DMS79 (cell line): Measurements from ENCODE around the gene IPPK.

Experiments used
- DNase-seq: peaks from one replicate; lab custom pipeline; 2025; lab: John Stamatoyannopoulos, UW

IPPK gene

DNA sequence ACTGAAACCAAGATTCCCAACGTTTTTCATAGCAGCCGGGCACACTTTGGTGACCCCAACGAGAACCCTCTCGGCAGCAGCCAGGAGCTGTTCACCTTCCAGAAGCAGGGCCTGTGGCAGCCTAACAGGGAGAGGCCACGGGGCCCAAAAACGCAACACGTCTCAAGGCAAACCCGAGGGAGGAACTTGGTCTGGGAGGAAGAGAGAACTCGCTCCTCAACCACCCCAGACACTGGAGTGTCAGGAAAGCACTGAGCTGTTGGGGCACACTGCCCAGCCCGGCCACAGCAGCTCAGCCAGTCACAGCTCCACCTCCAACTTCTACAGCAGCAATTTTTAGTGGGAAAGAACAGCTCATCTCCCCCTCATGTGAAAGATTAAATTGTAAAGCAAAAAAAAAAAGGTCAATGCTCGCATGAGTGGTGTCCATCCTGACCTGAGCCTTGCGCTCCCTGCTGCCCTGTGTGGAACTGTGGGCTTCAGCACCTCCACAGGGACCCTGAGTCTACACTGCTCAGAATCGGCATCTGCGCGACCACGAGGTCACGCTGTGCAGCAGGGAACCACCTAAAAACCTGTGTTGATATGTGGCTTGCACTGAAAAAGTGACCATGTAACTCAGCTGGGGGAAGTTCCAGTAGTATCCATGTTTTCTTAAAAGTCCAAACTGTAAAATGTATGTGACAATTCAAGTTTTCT is 55.0 kb downstream of the IPPK start:
- DNase-seq: no peak

- no peak for DNase-seq
Observed at GRCh38 chr9:92614123-92614510, 55.8 kb downstream of the IPPK start.

- no peak for DNase-seq
Observed at GRCh38 chr9:92613268-92614122, 56.4 kb downstream of the IPPK start.

DNA sequence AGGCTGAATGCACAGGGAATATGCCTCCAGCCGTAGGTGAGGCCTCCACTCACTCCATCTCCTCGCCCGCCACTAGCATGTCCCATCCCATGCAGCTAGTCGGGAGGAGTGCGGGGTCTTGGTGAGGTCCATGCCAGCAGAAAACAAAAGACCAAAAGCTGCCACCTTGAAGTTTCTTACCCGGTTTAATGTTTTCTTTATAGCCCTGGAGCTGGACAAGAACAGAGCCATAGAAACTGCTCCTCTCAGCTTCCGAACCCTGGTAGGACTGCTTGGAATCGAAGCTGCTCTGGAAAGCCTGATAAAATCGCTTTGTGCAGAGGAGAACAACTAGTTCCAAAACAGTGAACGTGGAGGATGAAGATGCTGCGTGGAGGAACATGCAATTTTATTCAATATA is 57.1 kb downstream of the IPPK start:
- DNase-seq: no peak

DNA sequence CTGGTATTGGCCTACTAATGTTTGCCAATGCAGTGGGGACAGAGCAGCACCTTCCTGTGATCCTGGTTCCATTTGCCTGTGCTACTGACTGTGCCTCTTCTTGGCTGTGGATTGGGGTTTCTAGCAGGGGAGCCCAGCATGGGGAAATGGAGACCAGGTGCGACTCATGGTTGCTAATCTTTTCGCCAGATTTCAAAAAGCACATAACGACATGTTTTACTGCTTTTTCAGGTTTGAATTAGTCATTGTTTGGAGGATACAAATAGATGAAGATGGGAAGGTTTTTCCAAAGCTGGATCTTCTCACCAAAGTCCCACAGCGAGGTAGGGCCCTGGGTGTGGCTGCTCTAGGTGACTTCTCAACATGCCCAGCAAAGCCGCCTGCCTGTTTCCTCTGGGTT is 57.6 kb downstream of the IPPK start:
- DNase-seq: no peak

GRCh38 chr9:92611621-92612285 is 58.2 kb downstream of the IPPK start:
- DNase-seq: peak; percentile 45

DNA sequence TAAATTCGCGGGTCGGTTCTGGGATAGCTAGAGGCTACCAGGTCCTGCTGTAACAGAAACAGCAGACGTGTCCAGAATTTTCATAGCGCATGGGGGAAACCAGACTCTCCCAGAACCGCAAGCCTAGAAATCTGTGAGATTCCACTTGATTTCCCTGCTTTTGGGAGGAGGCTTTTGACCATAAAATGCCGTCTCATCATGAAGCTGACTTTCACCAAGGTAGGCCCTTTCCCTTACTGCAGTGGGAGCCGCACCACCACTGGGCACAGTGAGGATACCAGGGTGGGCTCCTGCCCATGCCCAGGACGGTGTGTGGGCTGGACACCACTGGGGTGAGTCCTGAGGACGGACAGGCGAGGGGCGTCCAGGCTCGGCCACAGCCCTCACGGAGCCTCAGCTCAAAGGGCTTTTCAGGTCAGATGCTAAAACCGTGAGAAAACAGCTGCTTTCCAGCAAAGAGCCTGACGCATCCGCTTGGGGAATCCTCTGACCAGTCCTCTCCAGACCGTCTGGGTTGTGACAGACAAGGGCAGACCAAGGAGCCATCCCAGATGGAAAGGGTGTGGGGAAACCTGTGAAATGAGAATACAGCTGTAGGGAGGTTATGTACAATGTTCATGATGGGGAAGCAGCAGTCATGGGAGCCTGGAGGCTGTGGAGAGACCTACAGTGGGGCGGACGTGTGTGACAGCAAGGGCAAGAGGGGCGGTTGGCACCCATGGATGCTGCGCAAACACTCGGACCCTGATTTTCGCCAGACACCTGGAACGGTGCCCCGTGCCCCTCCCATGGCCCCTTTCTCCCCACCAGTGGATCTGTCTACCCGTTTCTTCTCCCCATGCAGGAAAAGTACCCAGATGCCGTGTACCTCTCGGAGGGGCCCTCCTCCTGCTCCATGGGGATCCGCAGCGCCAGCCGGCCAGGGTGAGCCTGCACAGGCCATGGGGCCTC is 59.2 kb downstream of the IPPK start:
- no peak for DNase-seq

GRCh38 chr9:92608909-92609445 is 61.0 kb downstream of the IPPK start:
- peak; percentile 52 for DNase-seq

DNA sequence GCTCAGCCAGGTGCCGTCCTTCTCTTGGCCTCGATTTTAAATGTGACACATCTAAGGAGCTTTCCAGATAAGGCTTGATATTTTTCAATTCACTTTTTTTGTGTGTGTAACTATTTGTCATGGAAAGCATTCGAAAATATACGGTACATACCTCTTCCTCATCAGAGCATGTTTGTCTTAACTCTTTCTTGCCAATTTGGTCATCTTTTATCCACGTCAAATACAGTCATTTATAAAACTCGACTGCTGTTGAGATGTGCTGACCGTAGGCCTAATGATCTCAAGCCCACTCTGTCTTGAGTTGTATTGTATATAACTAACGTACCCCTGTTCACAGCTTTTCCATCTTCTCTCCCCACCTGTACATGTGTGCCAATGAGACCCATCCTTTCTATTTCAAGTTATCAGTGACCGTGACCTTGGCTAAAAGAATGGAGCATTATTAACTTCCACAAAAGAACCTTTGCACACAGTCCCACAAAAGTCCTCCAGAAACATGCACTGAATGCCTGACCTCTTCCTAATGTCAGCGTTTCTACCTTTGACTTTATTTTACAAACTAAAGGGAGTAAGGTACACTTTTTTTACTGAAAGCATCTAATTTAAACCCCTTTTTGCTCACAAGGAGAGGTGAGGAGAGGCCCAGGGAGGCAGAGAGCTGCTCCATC is 61.6 kb downstream of the IPPK start:
- no peak for DNase-seq

- DNase-seq: peak; percentile 52
Observed at GRCh38 chr9:92607773-92608172, 62.2 kb downstream of the IPPK start.

GRCh38 chr9:92607088-92607487 is 62.8 kb downstream of the IPPK start:
- no peak for DNase-seq

- DNase-seq: no peak
Observed at GRCh38 chr9:92605224-92605623, 64.7 kb downstream of the IPPK start.

DNA sequence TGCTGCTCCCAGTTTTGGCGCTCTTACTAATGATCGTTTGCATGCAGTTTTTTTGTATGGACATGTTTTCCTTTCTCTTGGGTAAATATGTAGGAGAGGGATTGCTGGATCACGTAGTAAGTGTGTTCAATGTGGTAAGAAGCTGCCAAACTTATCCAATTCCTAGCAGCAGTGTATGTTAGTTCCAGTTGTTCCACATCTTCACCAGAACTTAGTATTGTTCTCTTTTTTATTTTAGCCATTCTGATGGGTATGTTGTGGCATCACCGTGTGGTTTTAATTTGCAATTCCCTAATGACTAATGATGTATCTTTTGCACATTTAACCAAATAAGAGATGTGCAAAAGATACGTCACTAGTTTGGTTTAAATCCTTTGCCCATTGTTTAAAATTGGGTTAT is 65.9 kb downstream of the IPPK start:
- no peak for DNase-seq

DNA sequence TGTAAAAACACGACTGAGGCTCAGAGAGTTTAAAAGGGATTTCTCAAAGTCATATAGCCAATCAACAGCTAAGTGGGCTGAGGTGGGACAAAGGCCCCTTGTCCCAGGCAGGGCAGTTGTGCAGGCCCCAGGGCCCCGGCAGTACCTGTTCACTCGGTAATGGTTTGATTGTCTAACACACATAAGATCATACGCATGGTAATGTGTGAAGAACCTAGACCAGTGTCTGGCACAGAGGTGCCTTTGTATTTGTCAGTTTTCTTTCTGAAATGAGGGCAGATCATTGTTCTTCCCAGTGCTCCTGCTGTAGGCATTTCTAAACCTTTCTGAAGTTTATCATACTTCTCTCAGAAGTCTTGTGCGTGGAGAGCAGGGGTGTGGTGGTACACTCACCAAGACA is 66.8 kb downstream of the IPPK start:
- no peak for DNase-seq

DNA sequence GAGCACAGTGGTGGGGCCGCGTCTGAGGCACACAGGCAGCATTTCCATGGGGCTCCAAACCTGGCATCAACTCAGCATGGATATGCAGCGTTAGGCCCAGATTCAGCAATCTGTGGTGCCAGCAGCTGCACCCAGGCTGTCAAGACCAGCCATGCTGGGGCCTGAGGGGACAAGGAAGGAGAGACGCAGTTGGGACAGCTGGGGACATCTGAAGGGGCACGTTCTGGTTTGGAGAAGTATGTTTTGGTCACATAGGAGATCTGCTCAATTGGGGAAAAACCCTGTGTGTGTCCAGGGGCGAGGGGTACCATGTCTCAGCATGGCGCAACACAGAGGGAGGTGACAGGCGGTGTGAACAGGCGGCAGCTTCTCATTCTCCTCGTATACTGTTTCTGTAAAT is 67.5 kb downstream of the IPPK start:
- DNase-seq: no peak

DNA sequence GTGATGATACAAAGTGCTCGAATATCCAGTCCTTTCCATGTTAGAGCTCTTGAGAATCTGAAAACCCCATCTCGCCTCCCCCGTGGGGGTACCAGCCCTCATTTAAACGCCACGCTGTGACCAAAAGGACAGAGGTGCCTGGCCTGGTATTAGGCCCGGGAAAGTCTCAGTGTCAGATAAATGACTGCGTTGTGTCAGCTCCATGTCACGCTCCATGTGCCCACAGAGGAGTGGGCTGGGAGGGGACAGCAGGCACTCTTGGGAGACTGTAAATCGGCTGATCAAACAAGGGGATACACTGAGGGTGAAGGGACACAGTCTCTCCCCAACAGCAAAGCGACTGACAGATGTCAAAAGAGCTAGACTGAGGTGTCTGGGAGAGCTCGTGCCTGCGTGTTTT is 68.5 kb downstream of the IPPK start:
- DNase-seq: no peak

- DNase-seq: no peak
Observed at GRCh38 chr9:92600462-92601261, 69.3 kb downstream of the IPPK start.

DNA sequence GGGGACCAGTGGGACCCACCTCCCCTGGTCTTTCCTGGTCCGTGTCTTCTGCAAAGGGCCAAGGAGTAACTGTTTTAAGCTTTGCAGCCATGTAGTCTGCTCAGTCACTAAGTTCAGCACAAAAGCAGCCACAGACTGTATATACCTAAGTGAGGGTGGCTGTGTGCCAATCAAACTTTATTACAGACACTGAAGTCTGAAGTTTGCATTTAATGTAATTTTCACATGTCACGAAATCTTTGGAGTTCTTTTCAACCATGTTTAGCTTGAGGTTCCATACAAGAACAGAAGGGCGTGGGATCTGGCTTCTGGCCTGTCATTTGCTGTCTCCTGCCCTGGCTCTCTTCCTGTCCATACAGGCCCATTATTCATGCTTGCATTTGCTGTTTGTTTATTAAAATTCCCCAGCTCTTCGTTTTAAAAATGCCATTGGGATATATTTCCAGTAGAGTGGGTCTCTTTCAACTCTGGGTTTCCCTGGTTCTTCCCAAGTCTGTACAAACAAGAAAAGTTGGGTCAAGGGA is 69.9 kb downstream of the IPPK start:
- DNase-seq: no peak

DNA sequence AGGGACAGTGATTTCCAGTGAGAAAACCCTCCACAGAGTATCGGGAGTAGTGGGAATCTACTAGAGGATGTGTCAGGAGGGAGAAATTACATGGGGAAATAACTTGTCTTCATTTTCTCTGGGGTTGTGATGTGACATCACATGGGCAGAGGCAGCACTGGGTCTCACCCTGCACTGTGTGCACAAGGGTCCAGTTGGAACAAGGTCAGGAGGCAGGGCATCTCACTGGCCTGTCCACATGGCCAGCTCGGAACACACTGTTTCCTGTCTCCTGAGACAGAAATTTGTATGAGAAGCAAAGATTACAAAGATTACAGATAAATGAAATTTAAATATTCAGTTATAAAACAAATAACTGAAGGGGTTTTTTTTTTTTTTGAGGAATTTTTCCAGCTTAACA is 71.5 kb downstream of the IPPK start:
- no peak for DNase-seq

DNA sequence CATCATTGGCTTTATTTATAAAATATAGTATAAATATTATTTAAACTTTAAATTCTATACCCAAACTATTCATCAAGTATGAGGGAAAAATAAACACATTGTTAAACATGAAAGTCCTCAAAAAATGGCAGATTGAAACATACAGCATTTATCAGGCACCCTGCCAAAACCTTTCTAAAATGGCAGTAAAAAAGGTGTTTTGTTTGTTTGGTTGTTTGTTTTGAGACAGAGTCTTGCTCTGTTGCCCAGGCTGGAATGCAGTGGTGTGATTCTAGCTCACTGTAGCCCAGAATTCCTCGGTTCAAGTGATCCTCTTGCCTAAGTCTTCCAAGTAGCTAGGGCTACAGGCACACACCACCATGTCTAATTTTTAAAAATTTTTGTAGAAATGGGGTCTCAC is 74.0 kb downstream of the IPPK start:
- DNase-seq: no peak
